Measurements from ENCODE around the gene CLN5. TPM values are rescaled to one million over a fixed set of nuclear protein-coding genes. Genes with fewer than 3 reads are reported as not detected.
"Not testable (repeated sequence)": the region's sequence is repeated elsewhere in the genome, so short reads cannot be mapped to it uniquely, and the experiment has no call there.

The CLN5 gene
- total RNA-seq, 1 donor from 2014 or later: 15.0 TPM

DNA sequence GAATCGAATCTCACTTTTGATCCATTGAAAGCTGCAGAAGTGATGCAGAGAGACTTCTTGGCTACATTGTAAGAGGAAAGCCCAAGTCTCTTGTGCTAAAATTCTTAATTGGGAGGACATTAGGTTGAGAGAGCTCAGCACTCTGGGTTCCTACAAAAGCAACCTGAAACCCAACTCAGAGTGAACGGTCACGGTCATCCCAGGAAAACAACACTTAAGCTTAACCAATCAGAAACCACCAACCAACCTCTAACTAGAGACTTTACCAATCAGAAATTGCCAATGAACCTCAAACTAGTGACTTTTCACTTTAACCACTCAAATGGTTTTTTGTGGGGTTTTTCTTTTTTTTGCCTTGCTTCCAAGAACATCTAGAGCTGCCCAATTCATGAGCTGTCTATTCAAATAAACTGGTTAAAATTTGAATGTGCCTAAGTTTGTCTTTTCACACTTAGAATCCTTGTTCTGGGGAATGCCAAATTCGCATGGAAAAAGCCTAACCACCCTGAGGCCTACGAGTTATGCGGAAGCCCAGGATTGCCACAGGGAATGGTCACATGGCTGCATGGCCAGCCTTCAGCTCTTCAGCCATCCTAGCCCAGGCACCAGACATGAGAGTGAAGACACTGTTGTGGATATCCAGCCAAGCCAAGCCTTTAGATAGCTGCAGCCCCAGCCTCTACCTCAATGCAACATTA, 17.8 kb upstream of the CLN5 start:
- no peak for DNase-seq
- ATAC-seq (ENCODE audit: poor library complexity): no peak
- intact Hi-C loops (cut with DNase I): no loop called here

DNA sequence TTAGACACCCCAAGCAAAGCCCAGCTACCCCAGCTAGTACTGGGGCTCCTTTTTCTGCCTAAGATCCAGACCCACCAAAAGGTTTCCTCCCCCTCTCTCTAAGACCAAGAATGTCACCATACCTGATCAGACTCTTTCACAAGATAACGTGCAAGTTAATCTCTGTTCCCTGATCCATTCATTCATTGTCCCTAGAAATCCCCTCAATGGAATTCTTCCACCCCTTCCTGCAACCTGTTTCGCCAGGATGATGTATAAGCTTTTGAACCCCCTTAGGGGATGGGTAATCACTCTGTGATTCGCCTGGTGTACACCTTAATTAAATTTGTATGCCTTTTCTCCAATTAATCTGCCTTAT, 17.3 kb upstream of the CLN5 start:
- intact Hi-C loops (cut with DNase I): no loop called here
- DNase-seq (no peak), ATAC-seq (ENCODE audit: poor library complexity) (no peak)

GRCh38 chr13:76975863-76976262, 16.0 kb upstream of the CLN5 start:
- intact Hi-C loops (cut with DNase I): no loop called here
- DNase-seq: no peak
- ATAC-seq (ENCODE audit: poor library complexity): no peak

GRCh38 chr13:76976490-76976889, 15.4 kb upstream of the CLN5 start:
- intact Hi-C loops (cut with DNase I): no loop called here
- ATAC-seq (ENCODE audit: poor library complexity) (no peak), DNase-seq (no peak)

- no peak for DNase-seq
- intact Hi-C loops (cut with DNase I): no loop called here
Measured at GRCh38 chr13:76976929-76977328, 15.0 kb upstream of the CLN5 start.

GRCh38 chr13:76980075-76980718, 11.7 kb upstream of the CLN5 start:
- intact Hi-C loops (cut with DNase I): no loop called here
- peak; percentile 90 for DNase-seq
- peak; percentile 99 for ATAC-seq (ENCODE audit: poor library complexity)

More at GRCh38 chr13:76976929-76977328, 15.0 kb upstream of the CLN5 start:
- ATAC-seq (ENCODE audit: poor library complexity): no peak

DNA sequence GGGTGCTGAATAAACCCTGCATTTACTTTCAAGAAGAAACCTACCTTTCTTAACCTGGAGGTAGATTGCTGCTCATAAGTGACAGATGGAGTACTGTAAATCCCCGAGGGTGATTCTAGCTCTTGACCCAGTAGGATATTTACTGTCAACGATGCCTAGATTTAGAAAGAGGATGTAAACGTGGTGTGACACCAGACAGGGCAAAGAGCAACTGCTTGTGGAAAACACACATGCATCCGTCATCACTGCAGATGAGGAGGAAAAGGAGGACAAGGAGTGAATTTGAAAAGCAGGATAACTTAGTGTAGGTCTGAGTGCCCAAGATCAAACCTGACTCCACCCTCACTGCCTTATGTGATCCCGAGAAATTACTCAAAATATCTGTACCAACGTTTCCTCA, 9.8 kb upstream of the CLN5 start:
- intact Hi-C loops (cut with DNase I): no loop called here
- no peak for ATAC-seq (ENCODE audit: poor library complexity)
- DNase-seq: no peak

GRCh38 chr13:76983676-76984075, 8.2 kb upstream of the CLN5 start:
- intact Hi-C loops (cut with DNase I): no loop called here
- DNase-seq (no peak), ATAC-seq (ENCODE audit: poor library complexity) (no peak)

DNA sequence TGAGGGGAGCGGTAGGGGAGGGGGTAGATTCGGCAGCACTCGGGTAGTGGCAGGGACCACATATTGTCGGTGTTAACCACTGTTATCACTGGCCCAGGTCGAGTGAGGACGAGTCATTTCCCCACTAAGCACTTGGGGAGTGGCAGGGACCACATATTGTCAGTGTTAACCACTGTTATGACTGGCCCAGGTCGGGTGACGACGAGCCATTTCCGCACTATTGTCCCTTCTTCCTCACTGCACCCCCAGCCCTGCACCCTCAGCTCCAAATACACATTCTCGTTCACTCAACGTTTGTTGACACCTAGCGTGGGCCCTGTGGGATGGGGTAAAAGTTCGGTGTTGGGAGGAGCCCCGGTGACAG, 467 bp upstream of the CLN5 start:
- intact Hi-C loops (cut with DNase I): no loop called here
- DNase-seq (peak; percentile 44), ATAC-seq (ENCODE audit: poor library complexity) (peak; percentile 15)

- intact Hi-C loops (cut with DNase I): no loop called here
- ATAC-seq (ENCODE audit: poor library complexity): peak; percentile 19
- peak; percentile 43 for DNase-seq
Measured at GRCh38 chr13:76992548-76993001, 694 bp downstream of the CLN5 start.

DNA sequence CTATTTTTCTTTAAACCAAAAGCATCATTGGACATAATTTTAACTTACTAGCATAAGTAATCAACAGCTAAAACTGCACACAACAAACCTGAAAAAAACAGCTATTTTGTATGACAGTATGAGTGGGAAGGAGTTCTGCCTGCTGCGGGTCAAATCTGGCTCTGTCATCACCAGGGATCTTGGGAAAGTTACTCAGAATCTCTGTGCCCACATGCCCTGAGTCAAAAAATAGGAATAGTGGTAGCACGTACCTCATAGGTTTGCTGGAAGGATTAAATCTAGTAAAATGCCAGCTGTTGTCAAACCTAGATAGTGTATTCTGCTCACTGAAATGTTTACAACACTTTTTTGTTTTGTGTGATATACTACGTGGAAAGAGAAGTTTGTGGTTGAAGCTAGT, 1.1 kb downstream of the CLN5 start:
- DNase-seq (no peak), ATAC-seq (ENCODE audit: poor library complexity) (no peak)
- intact Hi-C loops (cut with DNase I): no loop called here

DNA sequence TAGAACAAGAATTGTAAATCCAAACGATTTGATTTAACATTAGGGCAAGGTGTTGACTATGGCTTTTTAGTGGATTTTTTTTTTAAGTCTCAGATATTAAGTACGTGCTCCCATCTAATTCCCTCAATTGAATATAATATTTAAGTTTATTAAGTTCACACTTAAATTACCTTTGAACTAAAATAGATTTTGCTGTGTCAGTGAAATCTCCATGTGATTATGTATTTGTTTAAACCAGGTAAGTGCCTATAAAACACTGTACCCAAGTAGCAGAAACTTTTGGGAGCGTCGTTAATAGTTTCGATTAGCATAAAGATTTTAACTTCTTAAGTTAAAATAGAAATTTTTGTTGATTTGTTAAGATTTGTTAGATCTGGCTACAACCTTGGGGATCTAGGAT, 1.6 kb downstream of the CLN5 start:
- ATAC-seq (ENCODE audit: poor library complexity) (no peak), DNase-seq (no peak)
- intact Hi-C loops (cut with DNase I): no loop called here

GRCh38 chr13:76994281-76994680, 2.4 kb downstream of the CLN5 start:
- ATAC-seq (ENCODE audit: poor library complexity): no peak
- no peak for DNase-seq
- intact Hi-C loops (cut with DNase I): no loop called here

DNA sequence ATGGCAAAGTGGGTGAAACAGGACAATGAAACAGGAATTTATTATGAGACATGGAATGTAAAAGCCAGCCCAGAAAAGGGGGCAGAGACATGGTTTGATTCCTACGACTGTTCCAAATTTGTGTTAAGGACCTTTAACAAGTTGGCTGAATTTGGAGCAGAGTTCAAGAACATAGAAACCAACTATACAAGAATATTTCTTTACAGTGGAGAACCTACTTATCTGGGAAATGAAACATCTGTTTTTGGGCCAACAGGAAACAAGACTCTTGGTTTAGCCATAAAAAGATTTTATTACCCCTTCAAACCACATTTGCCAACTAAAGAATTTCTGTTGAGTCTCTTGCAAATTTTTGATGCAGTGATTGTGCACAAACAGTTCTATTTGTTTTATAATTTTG, 8.6 kb downstream of the CLN5 start:
- intact Hi-C loops (cut with DNase I): no loop called here
- no peak for ATAC-seq (ENCODE audit: poor library complexity)

GRCh38 chr13:77001540-77001939, 9.7 kb downstream of the CLN5 start:
- DNase-seq (no peak), ATAC-seq (ENCODE audit: poor library complexity) (no peak)
- intact Hi-C loops (cut with DNase I): no loop called here

More for the DNA sequence above, 8.6 kb downstream of the CLN5 start:
- no peak for DNase-seq

GRCh38 chr13:77001963-77002587, 10.2 kb downstream of the CLN5 start:
- peak; percentile 26 for ATAC-seq (ENCODE audit: poor library complexity)
- DNase-seq: no peak
- intact Hi-C loops (cut with DNase I): no loop called here

DNA sequence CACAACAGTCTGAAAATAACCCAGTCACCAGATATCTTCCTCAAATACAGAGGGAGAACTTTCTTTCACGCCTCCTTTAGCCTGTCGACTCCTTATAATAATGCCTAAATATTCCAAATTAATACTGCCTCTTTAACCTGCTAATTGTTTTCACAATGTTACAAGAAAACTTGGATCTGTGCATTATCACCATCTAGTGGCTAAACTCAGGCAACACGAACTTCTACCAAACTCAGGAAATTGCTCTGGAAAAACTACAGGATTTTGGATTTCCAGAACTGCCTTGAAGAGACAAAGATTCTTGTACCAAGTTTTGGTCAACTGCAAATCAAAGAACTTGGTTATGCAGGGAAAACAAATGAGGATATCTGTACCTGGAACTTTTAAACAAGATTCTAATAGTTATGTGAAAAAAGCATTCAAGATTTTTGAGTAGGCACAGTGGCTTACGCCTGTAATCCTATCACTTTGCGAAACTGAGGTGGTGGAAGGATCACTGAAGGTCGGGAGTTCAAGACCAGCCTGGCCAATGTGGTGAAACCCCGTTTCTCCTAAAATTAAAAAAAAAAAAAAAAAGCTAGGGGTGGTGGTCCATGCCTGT, 10.8 kb downstream of the CLN5 start:
- ATAC-seq (ENCODE audit: poor library complexity) (peak; percentile 66), DNase-seq (no peak)
- intact Hi-C loops (cut with DNase I): no loop called here

GRCh38 chr13:77008337-77008736, 16.5 kb downstream of the CLN5 start:
- intact Hi-C loops (cut with DNase I); DNase-seq: not testable (repeated sequence)
- peak; percentile 69 for ATAC-seq (ENCODE audit: poor library complexity)

DNA sequence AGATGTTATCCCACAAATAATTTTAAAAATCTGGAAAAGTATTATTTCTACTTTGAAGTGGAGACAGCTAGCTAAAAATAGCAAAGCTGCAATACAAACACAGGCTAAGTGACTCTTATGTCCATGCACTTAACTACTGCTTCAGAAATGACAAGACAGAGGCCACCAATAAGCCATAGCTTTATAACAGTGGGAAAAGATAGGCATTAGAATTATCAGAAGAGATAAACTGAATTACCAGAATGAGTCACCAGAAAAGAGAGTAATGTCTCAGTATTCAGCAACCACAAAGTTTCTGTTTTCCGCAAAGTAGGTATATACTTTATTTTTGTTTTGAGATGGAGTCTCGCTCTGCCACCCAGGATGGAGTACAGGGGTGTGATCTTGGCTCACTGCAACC, 17.1 kb downstream of the CLN5 start:
- DNase-seq (no peak), ATAC-seq (ENCODE audit: poor library complexity) (peak; percentile 76)
- intact Hi-C loops (cut with DNase I): no loop called here

DNA sequence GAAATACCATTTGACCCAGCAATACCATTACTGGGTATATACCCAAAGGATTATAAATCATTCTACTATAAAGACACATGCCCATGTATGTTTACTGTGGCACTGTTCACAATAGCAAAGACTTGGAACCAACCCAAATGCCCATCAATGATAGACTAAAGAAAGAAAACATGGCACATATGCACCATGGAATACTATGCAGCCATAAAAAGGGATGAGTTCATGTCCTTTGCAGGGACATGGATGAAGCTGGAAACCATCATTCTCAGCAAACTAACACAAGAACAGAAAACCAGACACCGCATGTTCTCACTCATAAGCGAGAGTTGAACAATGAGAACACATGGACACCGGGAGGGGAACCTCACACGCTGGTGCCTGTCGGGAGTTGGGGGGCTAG, 17.8 kb downstream of the CLN5 start:
- intact Hi-C loops (cut with DNase I): not testable (repeated sequence)

More for the DNA sequence above, 17.8 kb downstream of the CLN5 start:
- not testable (repeated sequence) for ATAC-seq (ENCODE audit: poor library complexity); DNase-seq
